ENCODE measurements around the gene ZSCAN21.

ZSCAN21 gene

DNA sequence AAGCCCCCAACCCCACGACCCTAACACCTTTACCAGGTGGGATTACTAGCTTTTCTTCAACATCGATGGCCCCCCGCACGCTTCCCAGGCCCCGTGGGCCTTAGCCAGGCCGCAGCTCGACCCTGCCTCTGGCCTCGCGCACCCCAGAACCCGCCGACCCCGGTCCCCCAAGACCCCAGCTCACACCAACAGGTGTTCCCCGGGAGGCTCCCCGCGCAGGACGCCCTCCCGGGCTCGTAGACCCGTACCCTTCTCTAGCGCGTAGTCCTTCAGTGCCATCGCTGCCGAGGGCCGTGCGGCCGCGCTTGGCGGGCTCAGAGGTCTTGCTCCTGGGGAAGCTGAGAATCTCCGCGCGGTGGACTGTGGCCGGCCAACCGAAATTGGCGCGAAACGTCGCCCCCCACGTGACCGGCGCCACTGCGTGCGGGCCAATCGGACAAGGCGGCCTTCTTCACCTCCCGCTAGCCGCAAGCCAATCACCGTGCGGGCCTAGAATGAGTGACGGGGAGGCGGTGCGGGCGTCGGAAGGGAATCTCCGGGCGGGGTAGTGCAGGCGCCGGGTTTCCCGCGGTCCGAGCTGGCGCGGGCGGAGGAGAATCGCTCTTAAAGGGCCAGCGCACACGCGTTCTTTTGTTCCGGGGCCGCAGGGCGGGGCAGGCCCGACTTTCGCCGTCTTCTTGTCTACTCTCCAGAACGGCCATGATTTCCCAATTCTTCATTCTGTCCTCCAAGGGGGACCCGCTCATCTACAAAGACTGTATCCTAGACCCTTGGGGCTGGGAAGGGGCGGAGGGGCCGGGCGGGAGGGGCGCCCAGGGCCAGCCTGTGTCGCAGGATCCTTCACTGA, 51.7 kb downstream of the ZSCAN21 start, which contains the start of the genes AP4M1 and MCM7:
TSS of gene AP4M1 (plus strand) at position 628 of the 847 bp plus-strand sequence. CDS start at position 700, 72 bp downstream.
TSS of gene MCM7 (minus strand) at position 382 of the 847 bp plus-strand sequence. CDS start at position 279, 103 bp downstream.
- peak; percentile 100 for DNase-seq

DNA sequence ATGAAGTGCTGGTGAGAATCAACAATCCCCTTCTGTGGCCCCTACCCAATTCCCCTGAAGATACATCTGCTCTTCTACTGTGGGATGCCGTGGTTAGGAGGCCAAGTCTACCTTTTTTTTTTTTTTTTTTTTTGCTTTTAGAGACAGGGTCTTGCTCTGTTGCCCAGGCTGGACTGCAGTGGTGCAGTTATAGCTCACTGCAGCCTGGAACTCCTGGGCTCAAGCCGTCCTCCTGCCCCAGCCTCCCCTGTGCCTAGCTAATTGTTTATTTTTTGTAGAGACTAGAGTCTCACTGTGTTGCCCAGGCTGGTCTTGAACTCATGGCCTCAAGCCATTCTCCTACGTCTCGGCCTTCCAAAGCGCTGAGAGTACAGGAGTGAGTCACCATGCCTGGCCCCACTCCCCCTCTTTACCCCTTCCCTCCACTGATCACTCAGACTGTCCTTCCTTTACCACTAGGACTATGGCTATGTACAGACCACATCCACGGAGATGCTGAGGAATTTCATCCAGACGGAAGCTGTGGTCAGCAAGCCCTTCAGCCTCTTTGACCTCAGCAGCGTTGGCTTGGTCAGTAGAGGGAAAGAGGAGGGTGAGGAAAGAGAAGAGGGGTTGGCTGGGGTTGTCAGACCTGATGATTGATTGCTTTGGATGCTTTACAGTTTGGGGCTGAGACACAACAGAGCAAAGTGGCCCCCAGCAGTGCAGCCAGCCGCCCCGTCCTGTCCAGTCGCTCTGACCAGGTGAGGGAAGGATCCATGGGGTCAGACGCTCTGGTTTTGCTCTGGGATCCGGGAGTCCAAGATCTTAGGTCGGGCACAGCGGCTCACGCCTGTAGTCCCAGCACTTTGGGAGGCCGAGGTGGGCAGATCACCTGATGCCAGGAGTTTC, 53.6 kb downstream of the ZSCAN21 start:
- DNase-seq: no peak

- DNase-seq: no peak
These were observed 56.0 kb downstream of the ZSCAN21 start for GRCh38 chr7:100105534-100105933.

- DNase-seq: no peak
These were observed 57.1 kb downstream of the ZSCAN21 start for GRCh38 chr7:100106633-100107032.

DNA sequence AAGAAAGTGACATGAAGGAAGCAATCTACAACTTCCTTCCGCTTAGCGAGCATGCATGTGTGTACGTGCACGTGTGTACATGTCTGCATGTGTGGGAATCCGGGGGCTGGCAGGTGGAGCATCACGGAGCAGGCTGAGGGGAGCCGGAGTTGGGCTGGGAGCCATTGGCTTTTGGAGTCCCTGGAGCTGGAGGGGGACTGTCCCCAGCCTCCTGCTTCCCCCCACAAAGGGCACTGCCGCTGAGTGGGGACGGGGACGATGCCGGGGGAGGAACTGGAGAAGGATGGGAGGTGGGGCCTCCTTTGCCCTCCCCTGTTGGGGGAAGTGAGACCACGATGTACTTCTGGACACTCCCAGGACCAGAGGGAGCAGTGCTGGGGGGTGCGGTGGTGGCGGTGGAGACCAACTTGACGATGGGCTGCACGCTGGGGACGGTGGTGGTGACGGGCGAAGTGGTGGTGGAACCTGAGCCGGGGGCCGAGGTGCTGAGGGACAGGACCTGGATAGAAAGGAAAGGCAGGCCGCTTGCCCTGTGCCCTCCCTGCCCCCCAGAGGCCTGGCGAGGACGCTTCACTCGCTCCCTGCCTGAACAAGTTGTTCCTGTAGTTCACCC, 57.7 kb downstream of the ZSCAN21 start:
- DNase-seq: no peak

- no peak for DNase-seq
These were observed 58.3 kb downstream of the ZSCAN21 start for GRCh38 chr7:100107890-100108289.

GRCh38 chr7:100109521-100110163, 60.1 kb downstream of the ZSCAN21 start:
- DNase-seq: no peak

DNA sequence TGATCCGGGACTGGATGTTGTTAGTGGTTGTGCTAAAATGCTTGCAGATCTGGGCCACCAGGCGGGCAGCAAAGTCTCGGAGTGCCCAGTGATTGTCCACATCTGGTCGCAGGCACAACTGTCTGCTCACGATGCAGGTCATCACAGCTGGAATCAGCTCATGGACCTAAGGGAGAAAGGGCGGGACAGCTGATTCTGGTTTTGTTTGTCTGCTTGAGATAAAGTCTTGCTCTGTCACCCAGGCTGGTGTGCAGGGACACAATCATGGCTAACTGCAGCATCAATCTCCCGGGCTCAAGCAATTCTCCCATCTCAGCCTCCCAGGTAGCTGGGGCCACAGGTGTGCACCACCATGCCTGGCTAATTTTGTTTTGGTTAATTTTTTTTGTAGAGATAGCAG, 61.6 kb downstream of the ZSCAN21 start:
- no peak for DNase-seq

DNA sequence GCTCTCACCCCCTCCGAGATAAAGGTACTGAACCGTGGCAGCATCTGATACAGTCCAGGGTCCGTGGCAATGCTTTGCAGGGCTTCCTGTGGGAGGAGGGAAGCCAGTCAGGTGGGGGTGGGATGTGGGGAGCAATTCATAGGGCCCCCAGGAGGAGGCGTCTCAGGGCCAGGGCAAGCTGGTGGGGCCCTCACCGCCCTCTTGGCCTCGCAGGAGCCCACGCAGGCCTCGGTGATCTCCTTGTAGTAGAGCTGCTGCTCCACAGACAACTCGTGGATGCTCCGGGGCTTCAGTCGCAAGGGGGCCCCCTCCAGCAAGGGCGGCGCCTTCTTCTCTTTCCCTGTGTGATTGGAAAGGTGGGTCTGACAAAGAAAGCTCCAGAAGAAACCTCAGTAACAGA, 62.3 kb downstream of the ZSCAN21 start:
- no peak for DNase-seq
